Measurements from ENCODE around the gene ENDOU. TPM values are rescaled to one million over a fixed set of nuclear protein-coding genes. Genes with fewer than 3 reads are reported as not detected.

Gene ENDOU
- total RNA-seq, 1 donor from 2014 or later: not detected

Other genes starting within 250 kb of the ENDOU start
- gene RPAP3, start 19.5 kb downstream of the ENDOU start, total RNA-seq: 19.2 and 23.1 TPM in 2 replicates
- 8.5 and 102 TPM in 2 replicates for gene RAPGEF3, start 33.4 kb upstream of the ENDOU start, total RNA-seq
- 10.4 and 51.8 TPM in 2 replicates for gene SLC48A1, start 47.7 kb upstream of the ENDOU start, total RNA-seq
- 70.2 and 84.4 TPM in 2 replicates for gene HDAC7, start 94.4 kb upstream of the ENDOU start, total RNA-seq
- gene VDR, start 179.5 kb upstream of the ENDOU start, total RNA-seq: 4.7 and 6.7 TPM in 2 replicates
- gene TMEM106C, start 238.1 kb upstream of the ENDOU start, total RNA-seq: 159 and 164 TPM in 2 replicates

Measured in epithelial cell of proximal tubule (primary cell).